ENCODE measurements around the gene USB1. TPM values are rescaled to one million over a fixed set of nuclear protein-coding genes. Genes with fewer than 3 reads are reported as not detected.

The USB1 gene
- total RNA-seq, 2 experiments from 2014 or later = 32.9 to 37.5 TPM

DNA sequence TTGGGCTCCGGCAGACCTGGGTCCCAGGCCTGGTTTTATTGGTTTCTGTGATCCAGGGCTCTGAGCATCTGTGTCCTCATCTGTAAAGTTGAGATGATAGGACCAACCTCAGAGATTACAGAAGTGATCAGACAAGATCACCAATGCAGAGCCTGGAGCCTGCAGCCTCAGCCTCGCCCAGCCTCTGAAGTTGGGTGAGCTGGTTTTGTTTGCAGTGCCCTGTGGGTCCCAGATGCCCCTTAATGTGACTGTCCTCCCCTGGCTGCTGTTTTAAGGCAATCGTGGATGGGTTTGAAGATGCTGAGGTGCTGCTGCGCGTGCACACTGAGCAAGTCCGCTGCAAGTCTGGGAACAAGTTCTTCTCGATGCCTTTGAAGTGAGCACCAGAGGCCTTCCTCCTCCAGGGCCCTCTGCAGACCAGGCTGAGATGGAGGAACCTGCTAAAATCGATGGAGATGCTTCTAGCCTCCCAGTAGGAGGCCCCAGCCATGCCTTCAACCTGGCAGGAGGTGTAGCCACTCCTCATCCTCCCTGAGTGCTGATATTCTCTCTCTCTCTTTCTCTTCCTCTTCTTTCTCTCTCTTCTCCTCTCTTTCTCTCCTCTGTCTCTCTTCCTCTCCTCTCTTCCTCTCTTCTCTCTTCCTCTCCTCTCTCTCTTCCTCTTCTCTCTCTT, 18.8 kb downstream of the USB1 start:
- intact Hi-C loops (cut with micrococcal nuclease) = loop anchor here (5.0 to 10.0 kb wide), 2 partner anchors 107 to 285 kb away; partner anchors contain the start of gene CFAP20
- H3K9me3 Mint-ChIP-seq = no peaks in the 10 kb centered on the region
- TF ChIP-seq, protein P1, sequence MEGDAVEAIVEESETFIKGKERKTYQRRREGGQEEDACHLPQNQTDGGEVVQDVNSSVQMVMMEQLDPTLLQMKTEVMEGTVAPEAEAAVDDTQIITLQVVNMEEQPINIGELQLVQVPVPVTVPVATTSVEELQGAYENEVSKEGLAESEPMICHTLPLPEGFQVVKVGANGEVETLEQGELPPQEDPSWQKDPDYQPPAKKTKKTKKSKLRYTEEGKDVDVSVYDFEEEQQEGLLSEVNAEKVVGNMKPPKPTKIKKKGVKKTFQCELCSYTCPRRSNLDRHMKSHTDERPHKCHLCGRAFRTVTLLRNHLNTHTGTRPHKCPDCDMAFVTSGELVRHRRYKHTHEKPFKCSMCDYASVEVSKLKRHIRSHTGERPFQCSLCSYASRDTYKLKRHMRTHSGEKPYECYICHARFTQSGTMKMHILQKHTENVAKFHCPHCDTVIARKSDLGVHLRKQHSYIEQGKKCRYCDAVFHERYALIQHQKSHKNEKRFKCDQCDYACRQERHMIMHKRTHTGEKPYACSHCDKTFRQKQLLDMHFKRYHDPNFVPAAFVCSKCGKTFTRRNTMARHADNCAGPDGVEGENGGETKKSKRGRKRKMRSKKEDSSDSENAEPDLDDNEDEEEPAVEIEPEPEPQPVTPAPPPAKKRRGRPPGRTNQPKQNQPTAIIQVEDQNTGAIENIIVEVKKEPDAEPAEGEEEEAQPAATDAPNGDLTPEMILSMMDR (IDR thresholded peaks at IDR 0.05) = no peak
- no peaks in the 10 kb centered on the region for H3K36me3 Mint-ChIP-seq (ENCODE audit: low read depth)
- DNase-seq (no peak), ATAC-seq (no peak)
- CTCF ChIA-PET = interaction anchor here (1.7 kb wide), 1 partner anchor 263 kb away, joined by 5 read pairs; no protein-coding TSS in a partner anchor
- H3K4me1 Mint-ChIP-seq (ENCODE audit: low read depth) = peaks cover 11% of the 10 kb centered on the region
- no peak overlapping the region for H3K27ac Mint-ChIP-seq
- POLR2A ChIA-PET = no interaction called here
- peaks cover 4% of the 10 kb centered on the region for H3K27me3 Mint-ChIP-seq
- no peak overlapping the region for H3K4me3 Mint-ChIP-seq

DNA sequence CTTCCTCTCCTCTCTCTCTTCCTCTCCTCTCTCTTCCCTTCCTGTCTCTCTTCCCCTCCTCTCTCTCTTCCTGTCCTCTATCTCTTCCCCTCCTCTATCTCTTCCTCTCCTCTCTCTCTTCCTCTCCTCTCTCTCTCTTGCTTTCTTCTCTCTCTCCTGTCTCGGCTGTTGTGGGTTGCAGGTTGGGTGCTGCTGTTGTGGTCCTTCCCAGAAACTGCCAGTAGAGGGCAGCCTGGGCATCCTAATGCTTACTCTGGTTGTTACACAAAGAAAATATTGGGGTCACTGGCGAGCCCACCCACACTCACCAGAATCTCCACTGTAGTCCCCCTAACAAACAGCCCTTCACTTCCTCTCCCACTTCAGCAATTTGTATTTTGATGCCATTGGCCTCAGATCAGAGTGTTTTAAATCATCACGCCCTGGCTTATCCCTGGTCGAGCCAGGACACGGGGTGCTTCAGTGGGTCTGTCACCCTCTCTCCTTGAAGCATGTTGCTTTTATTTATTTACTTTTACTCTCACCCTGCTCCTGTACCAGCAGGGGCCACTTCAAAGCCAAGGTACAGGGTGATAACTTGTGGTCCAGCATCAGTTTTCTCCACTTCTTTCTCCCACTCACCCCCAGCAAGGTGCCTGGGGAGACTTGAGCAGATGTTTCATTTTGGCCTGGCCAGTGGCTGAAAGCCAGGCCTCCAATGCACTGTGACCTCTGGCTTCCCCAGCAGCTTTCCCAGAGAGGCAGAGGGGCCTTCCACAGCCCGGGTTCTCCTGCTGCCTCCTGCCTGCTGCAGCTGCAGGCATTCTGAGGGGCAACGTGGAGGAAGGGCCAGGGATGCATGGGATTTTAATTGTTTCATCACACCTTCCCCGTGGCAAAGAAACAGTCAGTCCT, 19.7 kb downstream of the USB1 start:
- peak; percentile 84 for DNase-seq
- POLR2A ChIA-PET = no interaction called here
- H3K9me3 Mint-ChIP-seq = no peaks in the 10 kb centered on the region
- CTCF ChIA-PET = interaction anchor here (1.4 kb wide), 1 partner anchor 122 kb away, joined by 3 read pairs; no protein-coding TSS in a partner anchor
- no peak overlapping the region for H3K27ac Mint-ChIP-seq
- H3K4me1 Mint-ChIP-seq (ENCODE audit: low read depth) = peaks cover 12% of the 10 kb centered on the region
- H3K36me3 Mint-ChIP-seq (ENCODE audit: low read depth) = no peaks in the 10 kb centered on the region
- peaks cover 5% of the 10 kb centered on the region for H3K27me3 Mint-ChIP-seq
- intact Hi-C loops (cut with micrococcal nuclease) = loop anchor here (5.0 to 10.0 kb wide), 2 partner anchors 106 to 284 kb away; partner anchors contain the start of gene CFAP20
- peak; percentile 68 for ATAC-seq
- TF ChIP-seq, protein P1 (IDR thresholded peaks at IDR 0.05) = peak; percentile 89
- H3K4me3 Mint-ChIP-seq = no peak overlapping the region

DNA sequence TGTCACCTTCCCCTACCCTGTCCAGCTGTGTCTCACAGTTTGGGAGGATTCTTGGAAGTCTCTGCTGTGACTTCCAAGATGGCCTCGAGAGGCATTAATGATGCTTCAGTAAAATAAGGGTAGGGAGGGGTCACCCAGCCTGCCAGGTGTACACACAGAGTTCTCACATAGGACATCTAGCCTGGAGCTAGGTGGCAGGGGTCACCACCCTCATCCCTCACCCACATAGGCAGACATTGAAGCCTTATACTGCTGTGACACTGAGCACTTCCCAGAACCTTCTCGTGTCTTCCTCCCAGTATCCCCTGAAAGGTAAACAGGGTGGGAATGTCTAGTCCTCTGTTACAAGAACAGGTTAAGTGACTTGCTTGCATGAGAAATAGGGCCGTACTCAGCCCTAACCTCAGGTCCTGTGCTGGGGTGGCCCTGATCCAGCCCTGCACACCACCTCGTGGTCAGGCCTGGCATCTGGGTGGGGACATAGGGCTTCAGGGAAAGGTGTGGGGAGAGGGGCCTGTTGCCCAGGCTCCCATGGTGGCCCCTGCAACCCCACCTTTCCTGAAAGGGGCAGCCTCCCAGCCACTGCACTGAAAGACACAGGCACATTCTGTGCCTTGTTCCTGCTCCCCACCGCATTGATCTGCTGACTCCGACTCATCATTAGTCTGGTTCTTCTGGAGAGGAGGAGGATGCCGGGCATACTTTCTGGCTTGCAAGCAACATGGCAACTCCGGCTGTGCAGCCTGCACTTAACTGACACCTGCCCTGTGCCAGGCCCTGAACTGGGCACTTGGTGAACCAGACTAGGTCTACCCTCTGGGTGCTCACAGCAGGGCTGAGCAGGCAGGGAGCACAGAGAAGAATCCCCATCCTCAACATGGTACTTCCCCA, 20.7 kb downstream of the USB1 start:
- ATAC-seq = no peak
- Mint-ChIP-seq H3K36me3 (ENCODE audit: low read depth) (no peaks in the 10 kb centered on the region), H3K27ac (no peak overlapping the region), H3K27me3 (peaks cover 5% of the 10 kb centered on the region), H3K4me1 (ENCODE audit: low read depth) (peaks cover 12% of the 10 kb centered on the region), H3K4me3 (no peak overlapping the region), H3K9me3 (no peaks in the 10 kb centered on the region)
- POLR2A ChIA-PET = no interaction called here
- intact Hi-C loops (cut with micrococcal nuclease) = loop anchor here (5.0 to 10.0 kb wide), 2 partner anchors 105 to 283 kb away; partner anchors contain the start of gene CFAP20
- TF ChIP-seq, protein P1 (IDR thresholded peaks at IDR 0.05) = no peak
- no peak for DNase-seq
- CTCF ChIA-PET = interaction anchor here (1.4 kb wide), 1 partner anchor 123 kb away, joined by 3 read pairs; no protein-coding TSS in a partner anchor

DNA sequence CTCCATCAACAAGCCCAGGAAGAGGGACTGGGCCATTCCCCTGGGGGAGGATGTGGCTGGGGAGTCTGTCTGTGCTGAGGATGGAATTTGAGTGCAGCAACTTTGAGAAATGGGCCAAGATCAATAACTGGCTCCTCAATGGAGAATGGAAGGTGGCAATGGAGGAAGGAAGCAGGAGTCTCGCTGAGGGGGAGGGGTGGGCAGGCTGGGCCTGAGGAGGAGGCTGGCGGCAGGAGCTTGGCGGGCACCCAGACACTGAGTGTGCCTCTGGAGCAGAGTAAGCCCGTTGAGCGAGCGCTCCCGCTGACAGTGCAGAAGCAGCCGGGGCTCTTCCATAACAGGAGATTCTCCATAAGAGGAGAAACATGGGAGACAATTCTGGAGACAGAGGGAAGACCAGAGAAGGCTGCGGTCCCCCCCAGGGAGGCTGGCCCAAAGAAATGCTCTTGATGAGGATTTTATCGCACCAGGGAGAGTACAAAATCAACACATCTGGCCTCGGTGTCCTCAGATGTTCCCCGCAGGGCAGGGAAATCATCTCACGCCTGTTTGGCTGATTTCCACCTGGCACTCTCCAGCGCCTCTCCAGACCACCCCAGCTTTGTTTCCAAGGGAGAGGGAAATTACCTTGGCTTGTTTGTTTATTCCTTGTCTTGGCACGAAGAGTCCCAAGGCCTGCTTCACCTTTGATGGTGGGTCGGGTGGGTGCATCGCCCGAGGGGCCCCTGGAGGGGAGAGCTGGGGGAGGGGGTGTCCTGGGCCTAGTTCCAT, 21.6 kb downstream of the USB1 start:
- POLR2A ChIA-PET = interaction anchor here (1.2 kb wide), 1 partner anchor 11 kb away, joined by 6 read pairs; no protein-coding TSS in a partner anchor
- ATAC-seq (no peak), DNase-seq (no peak)
- H3K4me1 Mint-ChIP-seq (ENCODE audit: low read depth) = peaks cover 12% of the 10 kb centered on the region
- H3K27me3 Mint-ChIP-seq = peaks cover 5% of the 10 kb centered on the region
- H3K36me3 Mint-ChIP-seq (ENCODE audit: low read depth) = no peaks in the 10 kb centered on the region
- H3K9me3 Mint-ChIP-seq = no peaks in the 10 kb centered on the region
- H3K4me3 Mint-ChIP-seq = no peak overlapping the region
- TF ChIP-seq, protein P1 (IDR thresholded peaks at IDR 0.05) = no peak
- intact Hi-C loops (cut with micrococcal nuclease) = loop anchor here (5.0 to 10.0 kb wide), 2 partner anchors 105 to 282 kb away; partner anchors contain the start of gene CFAP20
- H3K27ac Mint-ChIP-seq = no peak overlapping the region
- CTCF ChIA-PET = interaction anchor here (0.9 to 3.2 kb wide), 9 partner anchors 8 to 284 kb away, joined by 3 to 16 read pairs (median 3); partner anchors contain the start of gene CFAP20

All from activated CD8-positive, alpha-beta T cell treated with anti-CD3 and anti-CD28 coated beads for 36 hours (primary cell).